AG10803 (cell line): ENCODE measurements around the gene STRBP.

ENCODE experiments used
- DNase-seq: peaks from one replicate; pipeline ENCODE4 v3.0.0; 2010; ENCODE audit warnings: low read depth
- H3K4me3 ChIP-seq: 2 replicates; pipeline ENCODE4 v1.5.1; 2011; ENCODE audit warnings: mild to moderate bottlenecking, low read length, control low read depth
- TF ChIP-seq, protein P1 (sequence below): conservative IDR thresholded peaks from 2 replicates; pipeline ENCODE4 v1.5.1; 2011; ENCODE audit warnings: mild to moderate bottlenecking, low read length, control low read depth, inconsistent platforms

The STRBP gene

DNA sequence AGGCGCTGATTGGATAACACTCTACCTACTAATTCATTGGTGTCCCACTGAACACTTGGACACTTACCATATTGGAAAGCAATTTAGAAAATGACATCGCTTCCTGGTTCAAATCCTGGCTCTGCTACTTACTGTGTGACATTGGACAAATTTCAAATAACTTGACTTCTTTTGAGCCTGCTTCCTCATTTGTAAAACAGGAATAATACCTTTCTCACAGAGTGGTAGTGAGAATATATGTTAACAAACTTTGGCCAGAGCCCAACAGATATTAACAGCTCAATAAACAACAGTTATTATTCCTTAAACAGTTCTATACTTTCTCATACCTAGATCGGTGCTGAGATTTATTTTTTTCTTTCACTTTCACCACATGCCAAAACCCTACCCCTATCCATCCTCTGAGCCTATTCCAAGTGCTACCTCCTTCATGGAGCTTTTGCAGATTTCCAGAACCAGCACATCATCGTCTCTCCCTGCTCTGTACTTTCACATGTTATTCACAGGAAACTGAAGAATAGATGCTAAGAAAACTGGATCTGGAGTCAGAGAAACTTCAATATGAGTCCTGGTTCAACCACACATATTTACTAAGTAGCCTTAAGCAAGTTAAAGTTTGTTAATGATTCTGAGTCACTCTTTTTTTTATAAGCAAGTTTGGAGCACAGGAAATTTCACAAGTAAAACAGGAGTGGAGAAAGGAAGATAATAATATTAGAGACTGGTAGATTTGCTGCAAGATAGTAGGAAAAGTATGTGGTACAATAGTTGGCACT lies 92.3 kb downstream of the STRBP start:
- no peak overlapping the region for H3K4me3 ChIP-seq
- peak; percentile 11 for DNase-seq
- TF ChIP-seq, protein P1, sequence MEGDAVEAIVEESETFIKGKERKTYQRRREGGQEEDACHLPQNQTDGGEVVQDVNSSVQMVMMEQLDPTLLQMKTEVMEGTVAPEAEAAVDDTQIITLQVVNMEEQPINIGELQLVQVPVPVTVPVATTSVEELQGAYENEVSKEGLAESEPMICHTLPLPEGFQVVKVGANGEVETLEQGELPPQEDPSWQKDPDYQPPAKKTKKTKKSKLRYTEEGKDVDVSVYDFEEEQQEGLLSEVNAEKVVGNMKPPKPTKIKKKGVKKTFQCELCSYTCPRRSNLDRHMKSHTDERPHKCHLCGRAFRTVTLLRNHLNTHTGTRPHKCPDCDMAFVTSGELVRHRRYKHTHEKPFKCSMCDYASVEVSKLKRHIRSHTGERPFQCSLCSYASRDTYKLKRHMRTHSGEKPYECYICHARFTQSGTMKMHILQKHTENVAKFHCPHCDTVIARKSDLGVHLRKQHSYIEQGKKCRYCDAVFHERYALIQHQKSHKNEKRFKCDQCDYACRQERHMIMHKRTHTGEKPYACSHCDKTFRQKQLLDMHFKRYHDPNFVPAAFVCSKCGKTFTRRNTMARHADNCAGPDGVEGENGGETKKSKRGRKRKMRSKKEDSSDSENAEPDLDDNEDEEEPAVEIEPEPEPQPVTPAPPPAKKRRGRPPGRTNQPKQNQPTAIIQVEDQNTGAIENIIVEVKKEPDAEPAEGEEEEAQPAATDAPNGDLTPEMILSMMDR = no peak

DNA sequence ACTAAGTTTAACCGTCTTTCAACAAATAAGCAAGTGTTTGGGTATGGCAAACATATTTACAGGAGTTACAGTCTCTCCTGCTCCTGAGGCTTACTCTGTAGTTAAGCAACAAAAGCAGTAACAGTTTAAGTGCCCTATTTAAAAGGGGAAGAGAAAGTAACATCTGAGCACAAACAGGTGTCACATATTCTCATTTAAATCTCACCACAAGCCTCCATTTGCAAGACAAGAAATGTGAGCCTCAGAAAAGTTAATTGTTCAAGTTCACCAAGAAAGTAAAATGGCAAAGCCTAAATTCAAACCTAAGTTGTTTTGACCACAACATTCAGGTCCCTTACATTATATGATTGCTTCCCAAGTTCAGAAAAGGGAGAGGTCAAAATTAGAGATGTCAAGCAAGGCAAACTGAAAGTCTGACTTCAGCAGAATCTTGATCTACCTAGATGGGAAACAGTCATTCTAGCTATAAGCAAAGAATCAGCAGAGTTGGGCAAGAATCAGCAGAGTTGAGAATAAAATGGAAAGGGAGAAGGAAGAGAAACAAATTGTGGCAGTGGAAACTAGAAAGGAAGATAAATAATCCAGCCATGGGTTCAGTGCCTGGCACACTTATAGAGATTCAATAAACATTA lies 93.4 kb downstream of the STRBP start:
- TF ChIP-seq, protein P1 = no peak
- no peak overlapping the region for H3K4me3 ChIP-seq
- DNase-seq = no peak

DNA sequence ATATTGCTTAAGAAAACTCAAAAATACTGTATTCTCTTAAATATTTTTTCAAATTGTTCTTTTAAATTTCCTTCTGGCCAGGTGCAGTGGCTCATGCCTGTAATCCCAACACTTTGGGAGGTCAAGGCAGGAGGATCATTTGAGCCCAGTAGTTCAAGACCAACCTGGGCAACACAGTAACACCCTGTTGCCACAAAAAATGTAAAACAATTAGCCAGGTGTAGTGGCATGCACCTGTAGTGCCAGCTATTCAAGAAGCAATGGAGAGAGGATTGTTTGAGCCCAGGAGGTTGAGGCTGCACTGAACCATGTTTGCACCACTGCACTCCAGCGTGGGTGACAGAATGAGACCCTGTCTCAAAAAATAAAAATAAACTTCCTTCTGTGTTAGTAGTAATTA lies 94.3 kb downstream of the STRBP start:
- H3K4me3 ChIP-seq = no peak overlapping the region
- TF ChIP-seq, protein P1 = no peak
- DNase-seq = no peak

DNA sequence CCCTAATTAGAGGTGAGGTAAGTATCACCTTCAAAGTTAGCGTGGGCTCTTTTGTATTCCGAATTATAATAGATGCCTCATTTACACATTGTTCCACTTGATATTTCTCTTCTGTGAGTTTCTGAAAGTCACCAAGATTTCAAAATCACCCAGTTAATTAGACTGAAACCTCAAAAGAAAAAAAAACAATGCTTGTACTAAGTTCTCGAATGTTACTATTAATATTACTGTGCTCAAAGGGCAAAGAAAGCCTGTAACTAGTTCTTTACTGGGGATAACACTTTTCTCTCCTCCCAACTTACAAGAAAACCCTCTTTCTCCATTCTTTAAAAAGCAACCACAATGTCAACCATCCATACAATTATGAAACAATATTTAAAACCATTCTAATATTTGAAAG lies 98.5 kb downstream of the STRBP start:
- no peak for DNase-seq
- H3K4me3 ChIP-seq = no peak overlapping the region
- TF ChIP-seq, protein P1 = no peak

DNA sequence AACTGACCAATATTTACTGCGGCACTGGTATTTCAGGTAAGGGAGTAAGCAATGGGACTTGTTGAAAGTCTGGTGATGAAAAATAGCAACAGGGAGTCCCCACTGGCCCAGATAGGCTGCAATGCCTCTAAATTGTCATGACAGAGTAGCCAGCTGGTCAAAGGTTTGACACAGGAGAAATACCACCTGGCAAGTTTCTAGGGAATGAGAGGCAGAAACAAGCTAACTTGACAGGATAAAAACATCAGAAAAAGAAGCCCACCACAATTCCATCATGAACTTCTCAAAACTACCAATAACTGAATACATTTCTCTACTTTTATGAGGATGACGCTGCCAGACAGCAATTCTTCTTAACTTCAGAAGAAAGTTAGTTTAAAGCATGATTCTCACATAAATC lies 99.8 kb downstream of the STRBP start:
- no peak for DNase-seq
- no peak overlapping the region for H3K4me3 ChIP-seq
- TF ChIP-seq, protein P1 = no peak

DNA sequence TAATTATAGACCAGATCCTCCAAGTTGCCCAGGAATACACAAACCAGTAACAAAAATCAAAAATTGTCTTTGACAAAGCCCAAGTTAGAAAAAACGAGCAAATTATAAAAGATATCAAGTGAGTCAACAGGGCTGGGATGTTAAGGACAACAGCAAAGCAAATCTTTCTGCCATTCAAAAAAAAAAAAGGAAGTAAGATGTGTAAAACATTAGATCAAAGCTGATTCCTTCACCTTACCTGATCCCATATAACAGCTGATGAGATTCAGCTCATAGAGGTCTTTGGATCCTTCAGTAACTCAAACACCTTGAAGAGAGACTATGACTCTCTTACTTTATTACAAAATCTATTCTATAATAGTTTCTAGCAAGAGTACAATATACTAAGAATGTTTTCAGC lies 100.9 kb downstream of the STRBP start:
- DNase-seq = no peak
- TF ChIP-seq, protein P1 = no peak
- no peak overlapping the region for H3K4me3 ChIP-seq

DNA sequence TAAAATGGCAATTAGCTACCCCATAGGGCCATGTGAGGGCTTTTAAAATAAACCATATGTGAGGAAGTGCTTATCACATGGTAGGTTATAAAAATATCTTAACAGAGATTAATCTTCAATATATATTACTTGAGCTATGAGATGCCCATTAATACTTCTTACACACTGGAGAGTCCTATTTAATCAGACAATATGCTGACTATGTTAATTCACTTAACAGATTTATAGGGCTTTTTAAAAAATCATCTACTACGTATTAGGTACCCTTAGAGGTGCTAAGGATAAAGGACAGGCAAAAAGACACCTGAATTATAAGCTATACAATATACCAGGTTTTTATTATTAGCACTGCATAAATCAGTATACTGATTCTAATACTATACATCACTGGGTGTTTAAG lies 102.6 kb downstream of the STRBP start:
- no peak for DNase-seq
- TF ChIP-seq, protein P1 = no peak
- no peak overlapping the region for H3K4me3 ChIP-seq
